Activated CD4-positive, alpha-beta T cell treated with anti-CD3 and anti-CD28 coated beads for 24 hours (primary cell): ENCODE measurements around the gene OR5AP2.
"Not testable (repeated sequence)": the region's sequence is repeated elsewhere in the genome, so short reads cannot be mapped to it uniquely, and the experiment has no call there.

Experiments used
- DNase-seq, 2 donors: peaks; one replicate each; pipeline ENCODE4 v3.0.0-alpha.2; 2020; ENCODE audit warnings: low read depth in 2 of 2

The OR5AP2 gene

GRCh38 chr11:56642339-56642738 lies at the start of gene OR5AP2:
Gene OR5AP2, minus strand, starts transcription at chr11:56642439. Its CDS starts 0 bp downstream, at chr11:56642439.
- no peak for DNase-seq

GRCh38 chr11:56691179-56691578 lies 48.9 kb upstream of the OR5AP2 start:
- DNase-seq: not testable (repeated sequence)

- DNase-seq: no peak
Observed at GRCh38 chr11:56688554-56689100, 46.4 kb upstream of the OR5AP2 start.

- no peak for DNase-seq
Observed at GRCh38 chr11:56670984-56671383, 28.7 kb upstream of the OR5AP2 start.

- no peak for DNase-seq
Observed at GRCh38 chr11:56663386-56663785, 21.1 kb upstream of the OR5AP2 start, which contains the start of gene OR5AR1. Gene OR5AR1, plus strand, starts transcription at chr11:56663686. Its CDS starts 0 bp downstream, at chr11:56663686.

GRCh38 chr11:56659755-56660154 lies 17.5 kb upstream of the OR5AP2 start:
- DNase-seq: no peak

GRCh38 chr11:56637500-56637899 lies 4.7 kb downstream of the OR5AP2 start:
- no peak for DNase-seq

- no peak for DNase-seq
Observed at GRCh38 chr11:56636861-56637260, 5.4 kb downstream of the OR5AP2 start.

- DNase-seq: no peak
Observed at GRCh38 chr11:56632329-56632728, 9.9 kb downstream of the OR5AP2 start.

GRCh38 chr11:56625946-56626345 lies 16.3 kb downstream of the OR5AP2 start:
- no peak for DNase-seq

GRCh38 chr11:56624661-56625110 lies 17.6 kb downstream of the OR5AP2 start:
- no peak for DNase-seq

- DNase-seq: no peak
Observed at GRCh38 chr11:56611174-56611573, 31.1 kb downstream of the OR5AP2 start.

GRCh38 chr11:56592088-56592717 lies 50.0 kb downstream of the OR5AP2 start:
- DNase-seq: not testable (repeated sequence)
